Measurements from ENCODE around the gene CAMK4.

DNA sequence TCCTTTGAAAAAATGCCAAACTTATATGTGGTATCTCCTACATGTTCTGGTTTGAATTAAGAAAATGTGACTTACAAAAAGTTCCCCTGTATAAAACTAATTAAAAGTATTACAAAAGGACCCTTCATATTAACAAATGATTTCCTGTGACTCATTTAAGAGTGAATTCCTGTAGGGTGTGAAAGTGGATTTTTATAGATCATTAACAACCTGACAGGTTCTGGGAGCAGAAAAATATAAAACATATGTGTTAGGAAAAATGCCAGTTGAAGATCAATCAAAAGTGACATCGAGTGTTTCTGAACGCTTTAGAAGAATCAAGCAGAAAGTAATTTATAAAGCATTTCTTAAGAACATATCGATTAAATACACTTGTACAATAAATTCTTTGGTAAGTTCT, 35.5 kb downstream of the CAMK4 start:
- TF ChIP-seq CTCF (IDR thresholded peaks at IDR 0.05): no peak
- no peak for TF ChIP-seq POLR2A (IDR thresholded peaks at IDR 0.05)
